Progenitor cell of endocrine pancreas (in vitro differentiated cells): ENCODE data around the gene TMEM266. TPM values are rescaled to one million over a fixed set of nuclear protein-coding genes. Genes with fewer than 3 reads are reported as not detected.

Experiments used
- DNase-seq: peaks from one replicate; pipeline ENCODE4 v3.0.0; 2021; ENCODE audit warnings: low spot score; ENCODE audit not compliant: unreplicated experiment
- H3K27ac Mint-ChIP-seq: 2 replicates; pipeline ENCODE4 v1.8.0; 2021; ENCODE audit warnings: mild to moderate bottlenecking, moderate library complexity, mixed read lengths
- H3K27me3 Mint-ChIP-seq: 2 replicates; pipeline ENCODE4 v1.8.0; 2021; ENCODE audit warnings: mixed read lengths
- H3K36me3 Mint-ChIP-seq: 2 replicates; pipeline ENCODE4 v1.8.0; 2022; ENCODE audit warnings: mixed read lengths; ENCODE audit not compliant: insufficient read depth
- H3K4me1 Mint-ChIP-seq: 2 replicates; pipeline ENCODE4 v1.8.0; 2021; ENCODE audit warnings: low read depth, mixed read lengths
- H3K4me3 Mint-ChIP-seq: 2 replicates; pipeline ENCODE4 v1.8.0; 2021; ENCODE audit warnings: low read depth, mild to moderate bottlenecking, moderate library complexity, mixed read lengths
- H3K9me3 Mint-ChIP-seq: 2 replicates; pipeline ENCODE4 v1.8.0; 2021; ENCODE audit warnings: low read depth, mixed read lengths
- CTCF ChIP-seq: fragments of 200-600 bp; sonication (generic); IDR thresholded peaks from one replicate; pipeline ENCODE4 v1.5.0; 2021; ENCODE audit warnings: antibody characterized with exemption, mild to moderate bottlenecking; ENCODE audit not compliant: unreplicated experiment
- total RNA-seq: library from RNA; stranded (reverse); gene quantifications from 2 replicates; pipeline ENCODE4 v1.2.1, GENCODE V29; 2021

The TMEM266 gene
- total RNA-seq, 1 donor from 2014 or later = 0.50 TPM

- Mint-ChIP-seq H3K4me3 (no peak overlapping the region), H3K36me3 (no peaks in the 10 kb centered on the region)
Measured at GRCh38 chr15:76070921-76071635, 11.3 kb downstream of the TMEM266 start.

GRCh38 chr15:76071806-76072205, 12.0 kb downstream of the TMEM266 start:
- no peak for TF ChIP-seq CTCF
- no peaks in the 10 kb centered on the region for H3K27me3 Mint-ChIP-seq

More at GRCh38 chr15:76070921-76071635, 11.3 kb downstream of the TMEM266 start:
- H3K9me3 Mint-ChIP-seq = no peaks in the 10 kb centered on the region
- no peaks in the 10 kb centered on the region for H3K4me1 Mint-ChIP-seq
- H3K27me3 Mint-ChIP-seq = peaks cover under 1% of the 10 kb centered on the region
- H3K27ac Mint-ChIP-seq = no peak overlapping the region
- no peak for DNase-seq
- TF ChIP-seq CTCF = no peak

GRCh38 chr15:76073554-76073953, 13.8 kb downstream of the TMEM266 start:
- H3K9me3 Mint-ChIP-seq = no peaks in the 10 kb centered on the region
- H3K36me3 Mint-ChIP-seq = no peaks in the 10 kb centered on the region
- no peaks in the 10 kb centered on the region for H3K27me3 Mint-ChIP-seq
- no peak for DNase-seq
- no peaks in the 10 kb centered on the region for H3K4me1 Mint-ChIP-seq
- no peak overlapping the region for H3K4me3 Mint-ChIP-seq
- no peak for TF ChIP-seq CTCF
- H3K27ac Mint-ChIP-seq = no peak overlapping the region

More at GRCh38 chr15:76071806-76072205, 12.0 kb downstream of the TMEM266 start:
- no peaks in the 10 kb centered on the region for H3K36me3 Mint-ChIP-seq
- no peak overlapping the region for H3K4me3 Mint-ChIP-seq
- H3K4me1 Mint-ChIP-seq = no peaks in the 10 kb centered on the region
- H3K27ac Mint-ChIP-seq = no peak overlapping the region
- no peaks in the 10 kb centered on the region for H3K9me3 Mint-ChIP-seq
- no peak for DNase-seq

GRCh38 chr15:76075046-76075445, 15.3 kb downstream of the TMEM266 start:
- no peaks in the 10 kb centered on the region for H3K36me3 Mint-ChIP-seq
- no peak for DNase-seq
- no peaks in the 10 kb centered on the region for H3K4me1 Mint-ChIP-seq
- H3K27ac Mint-ChIP-seq = no peak overlapping the region
- TF ChIP-seq CTCF = no peak
- H3K4me3 Mint-ChIP-seq = no peak overlapping the region
- H3K27me3 Mint-ChIP-seq = no peaks in the 10 kb centered on the region
- no peaks in the 10 kb centered on the region for H3K9me3 Mint-ChIP-seq

GRCh38 chr15:76078285-76078877, 18.6 kb downstream of the TMEM266 start:
- no peak for TF ChIP-seq CTCF
- no peak for DNase-seq
- Mint-ChIP-seq H3K27me3 (peaks cover 3% of the 10 kb centered on the region), H3K27ac (no peak overlapping the region), H3K9me3 (no peaks in the 10 kb centered on the region), H3K4me1 (no peaks in the 10 kb centered on the region), H3K36me3 (no peaks in the 10 kb centered on the region), H3K4me3 (no peak overlapping the region)
